Daoy (cell line): ENCODE measurements around the gene FAXDC2. TPM values are rescaled to one million over a fixed set of nuclear protein-coding genes. Genes with fewer than 3 reads are reported as not detected.
"Not testable (repeated sequence)": the region's sequence is repeated elsewhere in the genome, so short reads cannot be mapped to it uniquely, and the experiment has no call there.

Experiments used
- DNase-seq: peaks from one replicate; pipeline ENCODE4 v3.0.0-alpha.2; 2015; ENCODE audit warnings: low read depth
- total RNA-seq: library from RNA; depleted of rRNA; stranded (reverse); fragments of >200 nt; shearing (Covaris generic); gene quantifications from 2 replicates; pipeline ENCODE4 v1.2.3, GENCODE V29; 2014

Gene FAXDC2
- total RNA-seq, 1 experiment from 2014 or later: 0.46 TPM

DNA sequence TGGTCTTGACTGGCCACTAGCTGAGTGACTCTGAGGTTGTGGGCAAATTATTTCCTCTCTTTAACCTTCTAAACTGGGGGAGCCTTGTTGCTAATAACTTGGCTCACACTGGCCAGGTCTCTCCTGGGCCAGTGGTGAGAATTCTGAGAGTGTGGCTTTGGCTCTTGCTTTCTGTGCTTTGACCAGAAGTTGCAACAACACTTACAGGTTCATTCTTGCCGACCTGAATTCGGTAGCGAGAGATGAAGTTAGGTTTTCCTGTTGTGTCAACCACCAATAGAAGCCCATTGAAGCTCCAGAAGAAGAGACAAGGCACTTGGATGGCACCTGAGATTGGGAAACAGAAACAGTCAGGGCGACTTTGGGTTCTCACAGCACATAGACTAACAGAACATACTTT, 19.8 kb downstream of the FAXDC2 start:
- no peak for DNase-seq

DNA sequence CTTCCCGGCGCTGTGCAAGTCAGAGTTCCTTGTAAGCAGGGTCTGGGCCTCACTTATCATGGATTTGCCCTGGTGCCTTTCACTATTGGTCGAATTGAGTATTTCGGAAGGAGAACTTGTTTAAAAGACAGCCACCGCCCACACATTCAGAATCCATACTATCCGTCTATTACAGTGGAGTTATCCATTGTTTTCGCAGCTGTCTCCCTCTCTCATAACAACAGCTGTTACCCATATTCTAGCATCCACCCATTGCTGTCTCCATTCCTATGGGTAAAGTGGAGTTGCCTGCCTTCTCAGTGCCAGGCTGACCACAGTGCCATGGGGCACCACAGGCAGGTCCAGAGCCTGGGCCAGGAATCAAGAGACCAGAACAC, 20.2 kb downstream of the FAXDC2 start:
- no peak for DNase-seq

DNA sequence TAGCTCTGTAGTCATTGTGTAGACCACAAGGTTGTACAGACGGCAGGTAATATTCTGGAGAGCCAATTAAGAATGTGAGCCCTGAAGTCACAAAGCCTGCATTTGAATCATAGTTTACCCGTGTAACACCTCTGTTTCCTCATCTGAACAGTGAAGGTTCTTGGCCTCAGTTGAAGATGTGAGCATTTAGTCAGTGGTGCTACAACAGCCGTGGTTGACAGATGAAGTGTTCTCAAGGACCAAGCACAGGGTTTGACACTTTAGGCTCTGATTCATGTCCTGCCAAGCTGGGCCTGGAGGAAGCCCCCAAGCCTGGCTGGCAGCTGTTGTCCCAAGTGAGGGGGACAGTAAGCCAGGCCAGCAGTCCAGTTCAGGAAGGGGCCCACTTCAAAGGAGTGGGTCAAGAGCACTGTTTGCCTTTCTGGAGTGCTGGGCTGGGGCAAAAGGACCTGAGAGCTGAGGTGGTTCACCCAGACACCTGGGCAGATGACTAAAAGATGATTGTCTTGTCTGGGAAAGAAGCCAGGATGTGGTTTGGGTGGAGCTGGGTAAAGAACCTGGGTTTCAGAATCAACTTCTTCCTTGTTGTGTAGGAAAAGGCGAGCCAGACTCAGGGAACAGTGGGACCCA, 20.7 kb downstream of the FAXDC2 start:
- DNase-seq: peak; percentile 44

DNA sequence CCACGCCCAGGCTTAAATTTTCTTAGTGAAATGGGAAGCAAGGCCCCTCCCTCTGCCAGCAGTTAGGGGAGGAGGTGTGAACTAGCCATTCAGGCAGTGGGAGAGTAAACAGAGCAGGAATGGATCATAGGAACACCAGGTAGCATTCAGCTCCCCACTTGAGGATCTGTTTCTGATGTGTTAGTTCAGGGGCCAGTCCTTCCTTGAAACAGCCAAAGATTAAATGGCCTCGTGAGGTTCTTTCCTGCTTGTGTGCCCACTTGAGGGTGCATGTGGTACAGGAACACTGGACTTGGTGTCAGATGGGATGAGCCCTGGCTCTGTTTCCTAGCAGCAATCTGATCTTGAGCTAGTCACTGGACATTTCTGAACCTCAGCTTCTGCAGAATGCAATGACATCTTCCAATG, 21.2 kb downstream of the FAXDC2 start:
- DNase-seq: no peak

DNA sequence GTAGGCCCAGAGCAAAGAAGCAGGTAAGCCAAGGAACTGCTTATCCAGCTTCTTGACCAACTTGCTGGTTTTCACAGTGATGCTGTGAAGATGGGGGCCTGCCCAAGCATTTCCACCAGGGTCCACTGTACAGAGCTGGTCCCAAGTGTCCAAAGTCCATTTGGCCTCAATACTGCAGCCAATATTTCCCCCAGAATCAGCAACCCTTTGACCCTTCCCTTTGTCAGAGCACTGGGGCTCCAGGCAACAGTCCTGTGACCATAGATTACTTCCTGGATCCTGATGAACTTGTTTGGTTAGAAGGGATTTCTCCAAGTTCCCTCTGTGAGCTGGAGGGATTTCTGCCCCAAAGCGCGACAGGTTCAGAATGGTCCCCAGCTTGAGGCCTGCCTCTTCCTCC, 26.3 kb downstream of the FAXDC2 start:
- no peak for DNase-seq

DNA sequence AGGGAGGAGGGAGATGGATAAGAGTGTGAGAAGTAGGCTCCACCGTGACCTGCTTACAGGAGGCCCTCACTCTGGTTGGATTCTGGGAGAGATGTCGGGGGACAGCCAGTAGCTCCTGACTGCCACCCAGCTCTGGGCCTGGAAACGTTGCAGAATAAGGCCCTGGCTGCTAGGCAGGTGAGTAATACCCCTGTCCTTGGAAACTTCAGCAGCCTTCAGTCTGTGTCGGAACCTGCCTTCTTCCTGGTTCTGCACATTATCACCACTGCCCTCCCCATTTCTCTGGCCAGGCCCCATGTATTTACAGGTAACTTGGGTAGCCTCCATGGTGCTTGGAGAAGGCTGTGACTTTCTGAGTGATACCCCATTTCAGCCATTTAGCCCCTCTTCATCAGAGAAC, 26.8 kb downstream of the FAXDC2 start:
- DNase-seq: no peak

DNA sequence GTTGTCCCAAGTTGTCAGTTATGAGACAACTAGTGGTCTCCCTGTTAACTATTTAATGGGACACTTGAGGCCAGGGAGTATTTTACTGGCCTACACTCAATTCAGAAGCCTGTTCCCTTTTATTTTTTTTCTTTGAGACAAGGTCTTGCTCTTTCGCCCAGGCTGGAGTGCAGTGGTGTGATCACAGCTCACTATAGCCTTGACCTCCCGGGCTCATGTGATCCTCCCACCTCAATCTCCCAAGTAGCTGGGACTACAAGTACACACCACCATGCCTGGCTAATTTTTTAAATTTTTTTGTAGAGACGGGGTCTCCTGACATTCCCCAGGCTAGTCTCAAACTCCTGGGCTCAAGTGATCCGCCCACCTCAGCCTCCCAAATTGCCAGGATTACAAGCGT, 27.5 kb downstream of the FAXDC2 start:
- DNase-seq: not testable (repeated sequence)

DNA sequence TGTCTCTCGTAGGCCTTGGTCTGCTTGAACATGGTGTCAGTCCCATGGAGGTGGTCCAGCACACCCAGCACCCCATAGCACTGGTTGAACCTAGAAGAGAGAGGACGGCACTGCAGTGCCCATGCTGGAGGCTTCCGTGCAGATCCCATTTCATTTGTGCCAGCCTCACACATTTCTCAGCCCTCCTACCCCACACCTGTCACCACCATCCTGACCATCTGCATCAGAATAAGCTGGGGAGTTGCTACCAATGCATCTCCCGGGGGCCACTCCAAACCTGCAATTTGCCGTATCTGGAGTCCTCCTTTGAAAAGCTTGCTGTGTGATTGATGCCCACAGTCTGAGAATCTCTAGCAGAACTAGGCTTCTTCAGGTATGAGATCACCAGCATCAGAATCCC, 30.0 kb downstream of the FAXDC2 start:
- no peak for DNase-seq

DNA sequence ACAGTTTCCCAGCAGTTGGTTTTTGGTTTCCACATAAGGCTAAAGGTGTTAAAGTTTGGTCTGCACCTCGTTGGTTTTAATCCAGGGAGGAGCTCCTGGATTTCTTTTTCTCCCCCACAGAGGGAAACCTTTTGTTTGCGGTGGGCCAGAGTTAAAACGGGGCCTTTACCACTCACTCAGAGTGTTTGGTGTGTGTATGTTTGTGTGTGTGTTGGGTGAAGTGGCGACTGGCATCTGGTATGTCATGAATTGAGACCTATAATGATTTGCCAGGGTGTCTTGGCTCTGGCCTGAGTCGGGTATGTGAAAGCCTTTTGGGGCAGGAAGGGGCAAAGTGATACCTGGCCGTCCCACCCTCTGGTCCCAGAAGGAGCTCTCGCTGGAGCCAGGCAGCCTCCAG, 30.9 kb downstream of the FAXDC2 start:
- DNase-seq: no peak

DNA sequence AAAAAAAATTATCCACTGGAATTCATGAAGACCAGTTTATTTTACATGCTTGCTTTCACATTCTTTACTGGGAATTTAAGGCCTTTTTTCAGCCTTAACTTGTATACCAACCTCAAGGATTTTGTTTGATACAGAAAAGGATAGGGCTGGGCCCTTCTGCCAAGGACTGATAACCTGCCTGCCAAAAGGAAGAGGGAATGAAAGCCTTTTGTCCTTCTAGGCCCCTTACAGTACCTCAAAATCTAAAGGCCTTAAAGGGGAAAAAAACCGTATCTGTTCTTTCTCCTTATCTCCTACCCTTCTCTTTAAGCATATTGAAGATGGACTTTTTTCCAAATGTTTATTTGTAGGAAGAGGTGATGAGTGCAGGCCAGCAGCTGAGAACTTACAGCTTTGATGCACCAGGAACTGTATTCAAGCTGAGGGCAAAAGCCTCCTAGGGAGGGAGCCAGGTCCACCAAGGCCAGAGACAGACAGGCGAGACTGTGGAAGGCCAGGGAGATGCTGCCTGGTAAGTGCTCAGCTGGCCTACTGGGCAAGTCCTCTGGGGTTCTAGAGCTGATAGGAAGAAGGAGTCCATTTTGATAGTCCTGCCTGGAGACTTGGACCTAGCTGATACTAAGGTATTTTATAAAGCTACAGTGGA, 31.8 kb downstream of the FAXDC2 start:
- DNase-seq: no peak

DNA sequence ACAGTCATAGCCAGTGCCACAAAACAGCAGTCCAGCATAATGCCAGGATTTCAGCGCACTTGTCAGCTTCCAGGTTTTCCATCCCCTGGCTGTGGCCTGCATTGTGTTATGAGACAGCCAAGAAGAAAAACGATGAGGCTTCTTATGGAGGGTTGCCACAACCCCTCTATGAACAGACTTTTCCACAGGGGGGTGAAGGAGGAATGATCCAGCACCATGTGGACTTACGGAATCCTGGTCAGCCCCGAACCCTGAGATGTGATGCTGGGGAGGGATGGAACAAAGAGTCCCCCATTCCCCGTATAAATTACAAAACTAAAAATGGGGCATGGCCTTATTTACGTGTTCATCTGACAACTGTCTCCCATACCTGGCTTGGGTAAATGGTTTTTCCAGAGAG, 32.6 kb downstream of the FAXDC2 start:
- no peak for DNase-seq

DNA sequence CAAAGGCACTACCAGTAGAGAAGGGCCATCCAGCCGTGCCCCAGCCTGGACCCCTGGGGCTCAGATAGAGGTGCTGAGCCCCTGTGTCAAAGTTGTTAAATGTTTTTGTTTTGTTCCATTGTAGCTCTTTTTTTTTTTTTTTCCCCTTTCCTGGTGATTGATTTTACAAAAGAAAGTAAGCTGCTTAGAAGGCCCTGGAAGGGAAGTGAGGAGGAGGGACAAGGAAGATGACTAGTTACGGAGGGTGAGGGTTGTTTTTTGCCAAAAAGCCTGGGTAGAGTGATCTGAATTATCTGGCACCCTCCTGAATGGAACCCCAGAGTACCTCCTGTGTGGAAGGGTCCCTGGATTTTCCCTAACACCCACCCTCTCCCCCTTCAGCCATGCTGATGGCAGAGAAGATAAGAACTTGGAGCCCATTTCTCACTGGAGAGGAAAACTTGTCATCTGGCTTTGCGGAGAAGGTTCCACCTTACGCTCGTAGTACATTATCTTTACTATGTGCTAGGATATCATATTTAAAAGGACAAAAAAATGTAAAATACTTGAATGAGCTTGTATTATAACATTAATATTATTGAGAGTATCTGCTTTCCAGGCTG, 33.4 kb downstream of the FAXDC2 start:
- no peak for DNase-seq

DNA sequence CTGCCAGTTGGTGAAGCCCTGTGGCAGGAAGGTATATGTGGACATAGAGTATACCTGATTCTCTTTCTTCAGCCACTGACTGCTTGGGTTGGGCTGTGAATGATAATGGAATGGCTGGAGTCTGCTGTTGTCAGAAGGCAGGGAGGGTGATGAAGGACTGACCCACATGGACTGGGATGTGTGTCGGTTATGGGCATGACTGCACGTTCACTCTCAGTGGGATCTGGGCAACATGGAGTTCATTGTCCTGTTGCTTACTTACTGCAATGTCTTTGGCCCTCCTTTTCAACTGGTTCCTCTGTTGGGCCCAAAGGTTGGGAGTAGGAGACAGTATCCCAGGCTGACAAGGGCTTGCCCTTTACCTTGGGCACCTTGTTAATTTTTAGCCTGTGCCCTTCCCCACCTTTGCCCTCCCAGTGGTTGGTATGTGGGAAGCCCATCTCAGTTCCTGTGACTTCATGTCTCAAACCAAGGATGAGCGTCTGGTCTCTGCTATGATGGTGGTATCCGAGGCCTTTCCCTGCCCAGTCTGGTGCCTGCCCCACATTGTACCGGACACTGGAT, 34.6 kb downstream of the FAXDC2 start:
- no peak for DNase-seq

DNA sequence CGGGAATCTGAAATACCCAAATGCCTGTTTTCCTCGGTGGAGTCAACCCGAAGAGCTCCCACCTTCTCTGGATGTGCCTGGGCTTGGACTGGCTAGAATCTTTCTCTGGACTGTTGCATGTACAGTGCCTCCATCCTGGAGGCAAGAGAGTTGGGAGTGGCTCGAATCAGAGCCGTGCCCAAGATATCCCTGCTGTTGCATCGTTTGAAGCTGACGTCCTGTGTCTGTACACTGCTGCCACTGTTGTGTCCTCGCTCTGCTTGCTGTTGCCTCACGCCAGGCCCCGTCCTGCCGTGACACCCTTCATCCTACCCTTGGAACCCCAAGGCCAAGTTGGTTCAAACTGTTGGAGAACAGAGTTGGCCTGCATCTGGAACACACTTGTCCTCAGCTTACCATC, 35.4 kb downstream of the FAXDC2 start:
- DNase-seq: no peak

DNA sequence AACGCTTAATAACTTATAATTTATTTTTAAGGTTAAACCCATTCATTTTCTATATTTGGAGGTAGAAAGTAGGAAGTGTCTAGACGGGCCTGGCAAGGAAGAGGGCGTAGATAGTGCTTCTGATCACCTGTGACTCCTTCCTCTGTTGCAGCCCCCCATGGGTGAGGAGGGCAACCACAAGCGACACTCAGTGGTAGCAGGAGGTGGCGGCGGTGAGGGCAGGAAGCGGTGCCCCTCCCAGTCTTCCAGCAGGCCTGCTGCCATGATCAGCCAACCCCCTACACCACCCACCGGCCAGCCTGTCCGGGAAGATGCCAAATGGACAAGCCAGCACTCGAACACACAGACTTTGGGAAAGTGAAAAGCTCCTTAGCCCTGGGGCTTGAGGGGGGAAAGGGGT, 36.7 kb downstream of the FAXDC2 start:
- DNase-seq: no peak

DNA sequence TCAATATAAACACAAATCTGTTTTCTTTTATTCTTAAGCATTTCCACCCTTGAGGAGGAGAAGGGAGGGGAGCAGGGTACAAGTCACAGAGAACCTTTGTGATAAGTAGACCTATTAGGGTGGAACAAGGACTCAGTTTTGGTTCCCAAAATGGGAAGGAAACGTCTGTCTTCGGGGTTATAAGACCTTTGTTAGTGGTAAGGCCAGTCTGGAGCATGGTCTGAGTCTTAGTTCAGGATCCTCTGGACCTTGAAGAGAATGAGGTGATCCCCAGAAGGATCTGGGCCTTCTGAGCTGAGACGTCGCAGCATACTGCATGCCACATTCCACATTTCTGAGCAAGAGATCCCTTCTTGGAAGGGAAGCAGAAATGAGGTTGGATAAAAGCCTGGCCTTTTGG, 37.2 kb downstream of the FAXDC2 start:
- no peak for DNase-seq

DNA sequence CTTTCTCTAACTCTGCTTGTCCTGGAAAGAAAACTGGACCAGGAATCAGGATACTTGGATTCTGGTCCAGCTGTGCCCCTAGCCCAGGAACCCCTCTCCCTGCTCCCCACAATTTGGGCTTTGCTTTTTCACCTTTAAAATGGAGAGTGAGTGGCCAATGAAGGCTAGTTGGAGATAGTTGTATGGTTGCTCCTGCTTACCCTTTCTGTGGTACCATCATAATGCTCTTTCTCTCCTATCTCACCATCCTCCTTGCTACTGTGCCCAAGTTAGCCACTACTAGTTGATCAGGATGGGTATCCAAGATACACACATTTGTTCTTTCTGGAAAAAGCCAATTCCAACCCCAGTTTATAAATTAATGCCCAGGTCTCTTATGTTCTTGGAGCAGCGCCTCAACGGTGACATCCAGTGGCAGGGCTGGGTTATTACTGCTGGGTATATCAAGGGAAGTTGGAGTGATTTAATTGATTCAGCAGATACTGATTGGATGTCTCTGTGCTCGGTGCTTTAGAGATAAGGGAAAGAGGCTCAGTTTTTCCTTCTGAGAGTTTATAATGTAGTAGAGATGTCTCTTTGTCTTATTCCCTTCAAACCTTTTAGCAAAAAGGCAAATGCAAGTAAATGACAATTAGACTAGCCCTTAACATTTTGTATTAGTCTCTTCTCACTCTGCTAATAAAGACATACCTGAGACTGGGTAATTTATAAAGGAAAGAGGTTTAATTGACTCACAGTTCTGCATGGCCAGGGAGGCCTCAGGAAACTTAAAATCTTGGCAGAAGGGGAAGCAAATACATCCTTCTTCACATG, 38.5 kb downstream of the FAXDC2 start:
- DNase-seq: peak; percentile 65

DNA sequence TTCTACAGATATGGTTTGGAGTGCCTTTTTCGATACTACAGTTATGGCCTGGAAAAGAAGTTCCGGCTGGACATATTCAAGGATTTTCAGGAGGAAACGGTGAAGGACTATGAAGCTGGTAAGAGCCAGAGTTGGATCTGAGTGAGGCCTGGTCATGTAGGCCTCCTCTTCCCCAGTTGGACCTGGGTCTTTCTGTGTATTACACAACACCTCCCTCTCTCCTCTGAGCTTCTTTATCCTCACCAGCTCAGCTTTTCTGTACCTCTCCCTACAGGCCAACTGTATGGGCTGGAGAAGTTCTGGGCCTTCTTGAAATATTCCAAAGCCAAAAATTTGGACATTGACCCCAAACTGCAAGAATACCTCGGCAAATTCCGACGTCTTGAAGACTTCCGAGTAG, 39.2 kb downstream of the FAXDC2 start:
- DNase-seq: no peak

DNA sequence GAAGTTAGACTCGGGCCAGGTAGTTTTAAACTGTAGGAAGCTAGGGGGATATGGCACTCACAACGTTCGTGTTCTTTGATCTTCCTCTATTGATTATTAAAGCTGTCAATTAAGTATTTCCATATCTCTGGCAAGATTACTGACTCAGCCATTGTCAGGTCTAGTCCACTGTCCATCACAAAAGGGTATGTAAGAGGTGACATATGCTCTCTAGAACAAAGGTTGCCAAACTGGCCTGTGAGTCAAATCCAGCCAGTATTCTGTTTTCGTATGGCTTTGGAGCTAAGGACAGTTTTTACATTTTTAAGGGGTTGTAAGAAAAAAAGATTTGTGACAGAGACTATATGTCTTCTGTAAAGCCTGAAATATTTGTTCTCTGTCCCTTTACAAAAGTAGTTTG, 44.2 kb downstream of the FAXDC2 start:
- no peak for DNase-seq

DNA sequence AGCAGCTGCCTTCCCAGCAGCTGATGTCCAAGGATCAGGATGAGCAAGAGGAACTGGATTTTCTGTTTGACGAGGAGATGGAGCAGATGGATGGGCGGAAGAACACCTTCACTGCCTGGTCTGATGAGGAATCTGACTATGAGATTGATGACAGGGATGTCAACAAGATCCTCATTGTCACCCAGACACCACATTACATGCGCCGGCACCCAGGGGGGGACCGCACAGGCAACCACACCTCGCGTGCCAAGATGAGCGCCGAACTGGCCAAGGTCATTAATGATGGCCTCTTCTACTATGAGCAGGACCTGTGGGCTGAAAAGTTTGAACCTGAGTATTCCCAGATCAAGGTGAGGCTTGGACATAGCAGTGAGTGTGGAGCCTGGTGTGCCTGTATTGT, 48.4 kb downstream of the FAXDC2 start:
- DNase-seq: no peak

DNA sequence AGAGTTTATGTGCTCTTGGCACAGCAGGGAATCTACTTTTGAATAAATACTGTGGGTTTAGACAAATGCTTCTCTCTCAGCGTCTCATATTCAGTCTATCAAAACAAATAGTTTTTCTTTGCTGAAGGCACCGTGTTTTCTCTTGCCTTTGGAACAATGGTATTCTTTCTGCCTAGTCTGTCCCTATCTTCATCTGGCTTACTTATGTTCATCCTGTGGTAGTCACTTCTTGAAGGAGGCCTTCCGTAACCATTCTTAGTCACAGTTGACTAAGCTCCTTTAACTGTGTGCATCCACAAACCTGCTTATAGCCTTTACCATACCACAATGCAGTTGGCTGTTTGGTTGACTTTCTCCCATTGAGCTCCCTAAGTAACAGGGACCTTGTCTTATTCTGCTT, 49.3 kb downstream of the FAXDC2 start:
- no peak for DNase-seq

DNA sequence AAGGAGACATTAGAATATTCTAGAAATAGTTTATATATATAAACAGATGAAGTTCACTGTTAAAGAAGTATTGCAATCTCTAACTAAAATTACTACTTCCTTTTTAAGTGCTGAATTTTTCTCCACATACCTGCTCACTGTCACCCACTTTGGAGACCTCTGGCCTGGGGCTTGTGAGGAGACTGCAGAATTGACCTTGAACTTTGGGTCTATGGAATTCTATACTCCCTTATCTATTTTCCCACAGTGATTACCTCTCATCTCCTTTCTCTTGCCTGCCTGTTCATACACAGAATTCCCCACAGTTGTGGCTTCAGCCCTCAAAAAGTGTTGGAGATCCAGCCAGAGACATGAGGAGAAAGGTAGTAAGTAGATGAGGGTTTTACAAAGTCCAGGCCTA, 49.8 kb downstream of the FAXDC2 start:
- no peak for DNase-seq

DNA sequence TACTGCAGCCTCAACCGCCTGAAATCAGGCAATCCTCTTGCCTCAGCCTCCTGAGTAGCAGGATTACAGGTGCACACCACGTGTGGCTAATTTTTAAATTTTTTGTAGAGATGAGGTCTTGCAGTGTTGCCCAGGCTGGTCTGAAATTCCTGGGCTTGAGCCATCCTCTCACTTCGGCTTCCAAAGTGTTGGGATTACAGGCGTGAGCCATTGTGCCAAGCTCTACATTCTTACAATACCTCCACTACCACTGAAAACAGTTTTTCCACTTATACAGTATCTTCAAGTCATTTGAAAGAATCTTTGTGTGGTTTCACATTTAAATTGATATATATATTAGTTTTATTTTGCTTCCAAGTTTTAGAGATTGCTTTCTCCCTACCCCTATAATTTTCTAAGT, 52.6 kb downstream of the FAXDC2 start:
- DNase-seq: no peak
